ENCODE measurements around the gene DHX34. TPM values are rescaled to one million over a fixed set of nuclear protein-coding genes. Genes with fewer than 3 reads are reported as not detected.

DHX34 gene
- 17.7 and 20.3 TPM in 2 replicates for total RNA-seq

GRCh38 chr19:47348819-47349795 lies at the start of gene DHX34:
DHX34 (plus strand) TSS chr19:47349315; CDS start chr19:47353031, 3,716 bp downstream.

GRCh38 chr19:47309608-47310007 lies 39.5 kb upstream of the DHX34 start, which contains the start of gene C5AR1:
C5AR1 (plus strand) TSS chr19:47309861; CDS start chr19:47309896, 35 bp downstream.

DNA sequence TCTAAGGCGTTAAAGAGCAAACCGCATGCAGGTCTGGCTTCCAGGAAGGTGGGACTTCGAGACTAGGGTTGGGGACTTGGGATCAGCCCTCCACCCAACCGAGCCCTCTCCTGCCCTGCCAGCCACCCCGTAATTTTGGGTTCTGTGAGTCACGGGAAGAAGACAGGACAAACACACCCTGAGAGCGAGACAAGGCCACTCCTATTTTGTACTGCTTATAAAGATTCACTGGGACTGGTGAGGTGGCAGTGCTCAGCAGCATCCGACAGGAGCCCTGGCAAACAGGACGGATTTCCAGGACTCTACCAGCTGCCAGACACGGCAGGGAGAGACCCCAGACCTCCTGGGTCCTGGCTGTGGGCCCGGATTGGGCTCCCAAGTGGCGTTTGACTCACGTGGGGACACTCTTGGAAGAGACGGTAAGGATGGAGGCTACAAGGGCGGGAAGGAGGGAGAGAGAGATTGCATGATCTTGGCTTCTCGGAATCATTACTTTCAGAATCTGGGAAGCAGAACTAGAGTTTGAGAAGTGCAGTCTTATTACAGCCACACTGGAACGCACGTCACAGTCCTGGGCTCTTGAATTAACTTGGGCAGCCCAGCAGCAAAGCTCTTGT lies 17.1 kb upstream of the DHX34 start, which contains the start of gene C5AR2:
TSS of gene C5AR2 (plus strand) at position 245 of the 617 bp plus-strand sequence. CDS start 8,625 bp downstream, outside the sequence.

DNA sequence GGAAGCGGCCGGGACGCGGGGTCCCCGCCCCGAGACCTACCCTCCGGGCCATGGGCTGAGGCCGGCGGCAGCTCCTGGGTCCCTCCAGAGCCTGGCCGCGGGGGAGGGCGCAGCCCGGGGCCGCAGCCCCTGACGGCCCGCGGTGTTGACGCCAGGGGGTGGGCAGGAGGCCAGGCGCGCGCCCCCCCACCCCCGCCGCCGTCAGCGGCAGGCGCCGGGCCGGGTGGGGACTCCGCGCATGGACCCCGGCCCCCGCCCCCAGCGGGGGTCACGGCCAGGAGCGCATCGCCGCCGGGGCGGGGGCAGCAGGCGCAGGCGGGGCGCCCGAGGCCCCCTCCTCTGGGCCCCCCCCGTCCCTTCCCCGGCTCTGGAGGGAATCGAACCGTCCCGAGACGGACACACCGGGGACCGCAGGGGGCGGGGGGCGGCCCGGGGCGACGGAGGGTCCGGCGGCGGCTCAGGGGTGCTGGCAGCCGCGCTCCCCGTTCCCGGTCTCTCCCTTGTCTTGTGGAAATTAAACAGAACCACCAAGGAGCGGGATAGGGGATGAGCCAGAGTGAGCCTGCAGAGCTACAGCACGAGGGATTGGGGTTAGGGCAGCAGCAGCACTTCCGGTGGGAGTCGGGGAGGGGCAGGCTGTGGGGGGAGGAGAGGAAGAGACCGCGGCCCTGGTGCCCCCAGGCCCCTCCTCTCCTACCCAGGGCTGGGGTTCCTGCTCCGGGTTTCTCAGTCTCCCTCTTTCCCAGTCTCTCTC lies 70.1 kb downstream of the DHX34 start, which contains the start of gene MEIS3:
TSS of gene MEIS3 (minus strand) at position 498 of the 754 bp plus-strand sequence. CDS start at position 52, 446 bp downstream.

Other genes starting within 250 kb of the DHX34 start
- gene ZC3H4, start 235.5 kb upstream of the DHX34 start, total RNA-seq: 16.2 and 17.7 TPM in 2 replicates
- 73.4 and 120 TPM in 2 replicates for gene SAE1, start 218.5 kb upstream of the DHX34 start, total RNA-seq
- gene BBC3, start 118.1 kb upstream of the DHX34 start, total RNA-seq: 16.1 and 20.3 TPM in 2 replicates
- 3.3 and 14.5 TPM in 2 replicates for gene CCDC9, start 92.8 kb upstream of the DHX34 start, total RNA-seq
- 2.0 and 6.7 TPM in 2 replicates for gene INAFM1, start 74.4 kb upstream of the DHX34 start, total RNA-seq
- 0.11 and 0.39 TPM in 2 replicates for gene C5AR1, start 39.5 kb upstream of the DHX34 start, total RNA-seq
- under 0.01 and 2.1 TPM in 2 replicates for gene C5AR2, start 17.1 kb upstream of the DHX34 start, total RNA-seq
- gene MEIS3, start 70.2 kb downstream of the DHX34 start, total RNA-seq: 7.2 and 22.4 TPM in 2 replicates
- under 0.01 and 0.33 TPM in 2 replicates for gene SLC8A2, start 122.6 kb downstream of the DHX34 start, total RNA-seq
- 3.1 and 4.6 TPM in 2 replicates for gene KPTN, start 134.9 kb downstream of the DHX34 start, total RNA-seq
- gene NAPA, start 165.7 kb downstream of the DHX34 start, total RNA-seq: 57.7 and 73.9 TPM in 2 replicates
- 2.7 and 7.5 TPM in 2 replicates for gene ZNF541, start 223.8 kb downstream of the DHX34 start, total RNA-seq

All from placental epithelial cell (primary cell).